ENCODE data around the gene ZNF782.

GRCh38 chr9:96781552-96781951, 72.8 kb downstream of the ZNF782 start:
- no peak for TF ChIP-seq CTCF (IDR thresholded peaks at IDR 0.05)
- TF ChIP-seq POLR2A (IDR thresholded peaks at IDR 0.05), result no peak
- TF ChIP-seq POLR2AphosphoS5 (IDR thresholded peaks at IDR 0.05), result no peak
